NCI-H345 (cell line): ENCODE measurements around the gene RBM17.
"Not testable (repeated sequence)": the region's sequence is repeated elsewhere in the genome, so short reads cannot be mapped to it uniquely, and the experiment has no call there.

ENCODE experiments used
- DNase-seq: peaks from one replicate; lab custom pipeline; 2025; lab: John Stamatoyannopoulos, UW

RBM17 gene

DNA sequence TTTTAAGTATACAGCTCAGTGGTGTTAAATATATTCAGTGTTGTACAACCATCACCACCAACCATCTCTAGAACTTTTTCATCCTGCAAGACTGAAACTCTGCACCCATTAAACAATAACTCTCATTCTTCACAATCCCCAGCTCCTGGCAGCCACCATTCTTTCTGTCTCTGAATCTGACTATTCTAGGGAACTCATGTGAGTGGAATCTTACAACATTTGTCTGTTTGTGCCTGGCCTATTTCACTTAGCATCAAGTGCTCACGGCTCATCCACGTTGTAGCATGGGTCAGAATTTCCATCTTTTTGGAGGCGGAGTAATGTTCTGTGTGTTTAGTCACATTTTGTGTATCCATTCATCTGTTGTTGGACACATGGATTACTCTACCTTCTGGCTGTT is 73.1 kb downstream of the RBM17 start:
- DNase-seq: no peak

DNA sequence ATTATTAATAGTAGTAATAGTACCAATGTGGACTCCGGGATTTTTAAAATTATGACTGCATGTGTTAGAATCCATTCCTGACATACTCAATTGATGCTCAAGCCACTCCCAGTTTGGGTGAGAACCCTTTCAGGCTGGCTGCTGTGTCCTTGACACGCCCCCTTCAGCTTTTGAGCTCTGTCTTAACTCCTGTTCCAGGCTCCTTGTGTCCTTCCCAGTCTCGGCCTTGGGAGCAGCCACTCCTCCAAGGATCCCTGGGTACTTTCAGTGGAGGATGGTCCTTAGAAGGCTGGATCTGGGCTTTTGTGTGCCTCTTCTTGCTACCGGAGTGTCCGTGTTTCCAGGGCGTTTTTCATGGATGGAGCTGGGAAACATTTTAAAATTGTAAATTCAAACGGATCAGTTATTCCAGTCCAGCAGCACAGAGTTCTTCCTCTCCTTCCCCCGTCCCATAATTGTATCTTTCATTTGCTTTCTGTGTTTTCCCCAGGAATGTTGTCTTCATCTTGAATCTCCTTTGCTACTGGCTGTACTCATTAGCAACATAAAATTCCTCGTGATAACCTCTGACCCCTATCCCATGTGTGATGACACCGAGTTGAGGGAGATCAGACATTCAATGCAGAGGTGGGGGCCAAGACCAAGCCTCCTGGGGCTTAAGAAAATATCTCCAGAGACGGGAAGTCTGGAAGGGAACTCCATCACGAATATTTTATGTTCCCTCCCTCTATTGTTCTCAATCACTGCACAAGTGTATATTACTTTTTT is 73.9 kb downstream of the RBM17 start:
- no peak for DNase-seq

DNA sequence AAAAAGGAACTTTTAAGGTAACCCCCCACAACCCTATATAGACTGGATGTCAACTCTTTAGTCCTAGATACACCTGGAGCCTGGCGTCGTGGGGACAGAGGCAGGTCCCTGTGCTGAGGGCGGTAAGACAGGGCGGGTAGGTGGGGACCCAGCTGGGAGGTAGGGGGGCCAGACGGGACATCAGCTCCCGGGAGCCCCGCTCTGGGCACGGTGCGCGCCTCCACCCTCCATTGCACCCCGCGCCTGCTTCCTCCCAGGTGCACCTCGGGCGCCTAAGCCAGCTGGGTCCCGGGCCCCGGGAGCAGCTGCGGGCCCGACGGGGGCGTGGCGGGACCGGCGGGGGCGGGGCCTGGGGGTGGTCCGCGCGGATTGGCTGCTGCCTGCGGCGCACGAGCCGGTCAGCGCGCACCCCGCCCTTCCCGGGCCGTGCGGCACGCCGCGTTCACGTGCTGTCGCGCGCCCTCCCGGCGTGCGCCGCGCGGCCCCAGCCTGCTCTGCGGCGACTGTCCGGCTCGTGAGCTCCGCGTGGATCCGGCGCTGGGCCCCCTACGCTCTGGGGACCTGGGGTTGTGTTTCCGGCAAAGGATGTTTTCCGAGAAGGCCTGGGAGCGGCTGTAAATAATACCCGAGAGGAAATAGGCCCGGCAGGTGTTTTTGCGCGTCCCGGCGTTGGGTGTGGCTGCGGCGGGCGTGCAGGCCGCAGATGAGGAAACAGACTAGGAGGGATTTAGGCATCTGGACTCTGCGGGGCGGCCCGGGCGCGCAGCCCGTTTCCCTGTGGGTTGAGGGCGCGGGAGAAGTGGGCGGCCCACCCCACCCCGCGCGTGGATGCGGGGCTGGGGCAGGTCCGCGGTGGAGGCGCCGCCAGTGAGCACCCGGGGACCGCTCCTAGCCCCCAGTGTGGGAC is 74.8 kb downstream of the RBM17 start:
- DNase-seq: peak; percentile 84

DNA sequence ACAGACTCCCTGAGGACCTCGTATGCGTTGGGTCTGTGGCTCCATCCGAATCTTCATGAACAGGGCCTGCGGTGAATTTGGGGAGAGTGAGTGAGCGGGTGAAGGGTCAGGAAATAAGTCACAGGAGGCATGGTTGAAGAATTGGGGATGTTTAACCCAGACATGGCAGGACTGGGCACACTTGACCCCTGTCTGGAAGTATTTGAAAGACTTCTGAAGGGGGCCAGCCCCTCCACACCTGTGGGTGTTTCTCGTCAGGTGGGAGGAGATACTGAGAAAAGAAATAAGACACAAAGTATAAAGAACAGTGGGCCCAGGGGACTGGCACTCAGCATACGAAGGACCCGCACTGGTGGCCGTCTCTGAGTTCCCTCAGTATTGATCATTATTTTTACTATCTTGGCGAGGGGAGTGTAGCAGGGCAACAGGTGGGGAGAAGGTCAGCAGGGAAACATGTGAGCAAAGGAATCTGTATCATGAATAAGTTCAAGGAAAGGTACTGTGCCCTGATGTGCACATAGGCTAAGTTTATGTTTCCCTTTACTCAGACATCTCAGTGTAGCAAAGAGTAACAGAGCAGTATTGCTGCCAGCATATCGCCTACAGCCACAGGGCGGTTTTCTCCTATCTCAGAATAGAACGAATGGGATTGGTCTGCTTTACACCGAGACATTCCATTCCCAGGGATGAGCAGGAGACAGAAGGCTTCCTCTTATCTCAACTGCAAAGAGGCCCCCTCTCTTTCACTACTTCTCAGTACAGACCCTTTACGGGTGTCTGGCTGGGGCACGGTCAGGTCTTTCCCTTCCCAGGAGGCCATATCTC is 75.6 kb downstream of the RBM17 start:
- no peak for DNase-seq

DNA sequence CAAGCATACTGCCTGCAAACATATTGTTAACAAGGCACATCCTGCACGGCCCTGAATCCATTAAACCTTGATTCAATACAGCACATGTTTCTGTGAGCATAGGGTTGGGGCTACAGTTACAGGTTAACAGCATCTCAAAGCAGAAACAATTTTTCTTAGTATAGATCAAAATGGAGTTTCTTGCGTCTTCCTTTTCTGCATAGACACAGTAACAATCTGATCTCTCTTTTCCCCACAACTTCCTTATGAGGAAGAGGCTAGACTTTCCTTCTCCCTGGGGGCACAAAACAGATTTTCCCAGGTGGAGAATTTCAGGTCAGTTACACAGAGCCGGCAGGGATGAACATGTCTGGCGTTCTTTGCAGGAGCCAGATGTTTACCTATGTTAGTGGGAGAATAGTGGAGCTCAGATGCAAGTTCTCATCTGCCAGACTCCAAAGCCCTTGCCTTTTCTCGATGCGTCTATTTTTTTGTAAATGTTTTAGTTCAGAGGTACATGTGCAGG is 76.4 kb downstream of the RBM17 start:
- DNase-seq: no peak

DNA sequence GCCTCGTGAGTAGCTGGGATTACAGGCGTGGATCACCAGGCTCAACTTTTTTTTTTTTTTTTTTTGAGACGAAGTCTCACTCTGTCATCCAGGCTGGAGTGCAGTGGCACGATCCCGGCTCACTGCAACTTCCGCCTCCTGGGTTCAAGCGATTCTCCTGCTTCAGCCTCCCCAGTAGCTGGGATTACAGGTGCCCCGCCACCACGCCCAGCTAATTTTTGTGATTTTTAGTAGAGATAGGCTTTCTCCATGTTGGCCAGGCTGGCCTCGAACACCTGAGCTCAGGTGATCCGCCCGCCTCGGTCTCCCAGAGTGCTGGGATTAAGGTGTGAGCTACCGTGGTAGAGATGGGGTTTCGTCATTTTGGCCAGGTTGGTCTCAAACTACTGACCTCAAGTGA is 77.1 kb downstream of the RBM17 start:
- DNase-seq: not testable (repeated sequence)
